ENCODE measurements around the gene PLPP4.

Gene PLPP4

GRCh38 chr10:120580918-120581895, 124.2 kb downstream of the PLPP4 start:
- no peak for FAIRE-seq

- FAIRE-seq = no peak
Measured at GRCh38 chr10:120582753-120583152, 125.7 kb downstream of the PLPP4 start.

GRCh38 chr10:120583424-120584108, 126.5 kb downstream of the PLPP4 start:
- no peak for FAIRE-seq

DNA sequence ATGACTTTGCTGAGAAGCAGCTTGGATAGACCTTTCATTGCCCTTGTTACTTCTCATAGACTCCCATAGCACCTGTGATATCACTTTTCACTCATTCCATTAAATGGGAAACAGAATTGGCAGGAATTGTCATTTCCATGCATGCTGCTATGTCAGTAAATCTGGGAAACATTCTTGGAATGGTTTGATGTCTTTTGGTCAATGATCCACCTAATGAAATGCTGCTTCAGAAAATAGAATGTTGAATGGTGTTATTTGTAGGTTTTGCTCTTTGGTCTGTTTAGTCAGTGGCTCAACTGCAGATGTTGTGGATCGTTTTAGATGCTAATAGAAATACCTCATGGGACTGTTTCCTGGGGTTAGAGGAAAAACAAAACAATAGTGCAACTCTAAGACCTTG, 127.8 kb downstream of the PLPP4 start:
- no peak for FAIRE-seq

- FAIRE-seq = no peak
Measured at GRCh38 chr10:120586471-120586872, 129.4 kb downstream of the PLPP4 start.

GRCh38 chr10:120587061-120587460, 130.0 kb downstream of the PLPP4 start:
- FAIRE-seq = no peak

- no peak for FAIRE-seq
Measured at GRCh38 chr10:120588311-120588710, 131.3 kb downstream of the PLPP4 start.

DNA sequence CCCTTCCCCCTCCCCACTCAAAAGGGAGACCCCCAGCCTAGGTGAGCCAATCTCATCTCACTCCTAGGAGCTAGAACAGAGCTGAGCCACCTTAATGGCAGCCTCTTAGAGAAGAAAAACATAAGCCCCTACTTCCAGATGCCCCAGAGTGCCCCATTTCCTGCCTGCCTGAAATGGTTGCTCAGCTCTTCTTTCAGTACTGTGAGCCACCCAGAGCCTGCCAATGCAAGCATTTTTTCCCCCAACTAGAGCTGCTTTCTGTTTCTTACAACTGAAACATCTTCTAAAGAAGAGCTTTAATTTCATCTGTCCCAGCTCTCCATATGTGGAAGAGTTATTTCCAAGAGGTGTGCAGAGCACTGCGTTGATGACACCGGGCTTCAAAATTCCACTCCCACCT, 136.7 kb downstream of the PLPP4 start:
- no peak for FAIRE-seq

GRCh38 chr10:120597902-120598301, 140.9 kb downstream of the PLPP4 start:
- FAIRE-seq = no peak

DNA sequence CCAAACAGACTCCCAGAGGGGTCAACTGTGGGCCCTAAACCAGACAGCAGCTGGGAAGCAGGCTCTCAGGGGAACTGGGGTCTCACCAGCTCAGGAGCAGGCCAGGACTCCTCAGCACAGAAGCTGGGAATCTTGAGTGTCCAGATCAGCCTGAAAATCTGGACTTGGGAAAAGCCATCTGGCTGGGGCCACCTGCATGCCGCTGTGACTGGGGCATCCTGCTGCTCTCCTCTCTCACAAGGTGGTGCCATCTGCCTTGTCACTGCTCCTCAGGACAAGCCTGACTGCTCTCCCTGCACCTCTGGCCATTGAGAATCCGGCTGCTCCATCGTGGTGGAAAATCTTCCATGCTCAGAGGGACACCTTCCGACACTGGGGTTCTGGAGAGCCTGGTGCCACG, 141.4 kb downstream of the PLPP4 start:
- FAIRE-seq = no peak

DNA sequence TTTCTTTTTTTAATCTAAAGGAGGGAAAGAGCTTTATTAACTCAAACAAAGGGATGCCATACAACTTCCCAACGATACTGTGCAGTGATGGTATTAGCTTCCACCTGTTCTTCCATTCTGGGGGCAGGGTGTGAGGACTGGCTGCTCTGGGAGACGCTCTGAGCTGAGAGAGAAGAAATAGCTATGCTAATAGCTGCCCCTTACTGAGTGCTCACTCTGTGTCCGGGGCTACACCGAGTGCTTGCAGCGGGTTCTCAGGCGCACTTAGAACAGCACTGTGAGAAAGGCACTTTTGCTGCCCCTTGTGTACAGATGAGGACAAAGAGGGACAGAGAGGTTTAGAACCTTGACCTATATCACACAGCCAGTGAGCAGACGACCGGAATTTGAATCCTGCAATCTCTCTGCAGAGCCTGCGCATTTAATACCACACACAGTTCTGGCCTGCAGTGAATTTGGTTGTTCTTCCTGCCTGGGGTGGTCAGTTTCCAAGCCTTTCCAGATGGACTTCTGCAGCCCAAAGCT, 142.2 kb downstream of the PLPP4 start:
- FAIRE-seq = no peak

GRCh38 chr10:120600871-120601649, 144.0 kb downstream of the PLPP4 start:
- FAIRE-seq = no peak

- FAIRE-seq = no peak
Measured at GRCh38 chr10:120601999-120602398, 145.0 kb downstream of the PLPP4 start.

DNA sequence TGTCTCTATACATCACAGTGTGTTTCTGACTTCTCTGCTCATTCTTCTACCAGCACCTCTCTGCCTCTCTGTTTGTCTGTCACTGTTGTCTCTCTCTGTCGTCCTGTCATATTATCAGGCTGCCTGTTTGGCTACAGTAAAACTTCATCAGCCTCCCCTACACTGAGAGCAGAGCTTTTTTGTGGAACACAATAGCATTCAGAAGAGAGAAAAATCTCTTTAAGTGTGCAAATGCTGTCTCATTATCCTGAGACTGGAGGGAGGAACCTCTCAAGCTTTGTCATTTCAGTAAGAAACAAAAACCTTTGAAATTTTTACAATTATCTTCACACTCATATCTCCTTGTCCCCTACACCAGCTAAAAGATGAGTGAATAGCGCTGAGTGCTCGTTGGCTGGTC, 148.4 kb downstream of the PLPP4 start:
- no peak for FAIRE-seq

- FAIRE-seq = no peak
Measured at GRCh38 chr10:120606051-120606764, 149.2 kb downstream of the PLPP4 start.

GRCh38 chr10:120607016-120607709, 150.1 kb downstream of the PLPP4 start:
- no peak for FAIRE-seq

- FAIRE-seq = no peak
Measured at GRCh38 chr10:120607710-120608703, 151.0 kb downstream of the PLPP4 start.

GRCh38 chr10:120609006-120609405, 152.0 kb downstream of the PLPP4 start:
- FAIRE-seq = no peak

- FAIRE-seq = no peak
Measured at GRCh38 chr10:120610791-120611190, 153.8 kb downstream of the PLPP4 start.

DNA sequence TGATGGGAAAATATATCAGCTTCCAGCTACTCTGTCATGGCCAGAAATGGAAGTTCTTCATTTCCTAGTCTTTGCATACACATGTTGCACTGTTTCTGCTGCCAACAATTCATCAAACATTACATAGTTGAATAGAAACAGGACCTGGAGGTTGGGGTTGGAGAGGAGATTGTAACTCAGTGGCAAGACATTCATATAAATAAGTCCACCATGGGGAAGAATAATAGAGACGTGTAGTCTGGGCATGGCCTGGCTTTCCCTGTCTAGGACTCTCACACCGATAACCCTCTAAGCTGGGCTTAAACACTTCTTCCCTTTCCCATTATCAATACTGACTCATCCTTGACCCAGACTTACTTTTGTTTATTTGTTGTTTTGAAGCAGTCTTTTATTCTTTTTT, 155.7 kb downstream of the PLPP4 start:
- no peak for FAIRE-seq
